Activated T-cell treated with anti-CD3 and anti-CD28 coated beads for 1 hour (primary cell): Measurements from ENCODE around the gene C16orf92.

ENCODE experiments used
- DNase-seq: peaks from one replicate; pipeline ENCODE4 v3.0.0-alpha.2; 2020; ENCODE audit warnings: low read depth

Gene C16orf92

DNA sequence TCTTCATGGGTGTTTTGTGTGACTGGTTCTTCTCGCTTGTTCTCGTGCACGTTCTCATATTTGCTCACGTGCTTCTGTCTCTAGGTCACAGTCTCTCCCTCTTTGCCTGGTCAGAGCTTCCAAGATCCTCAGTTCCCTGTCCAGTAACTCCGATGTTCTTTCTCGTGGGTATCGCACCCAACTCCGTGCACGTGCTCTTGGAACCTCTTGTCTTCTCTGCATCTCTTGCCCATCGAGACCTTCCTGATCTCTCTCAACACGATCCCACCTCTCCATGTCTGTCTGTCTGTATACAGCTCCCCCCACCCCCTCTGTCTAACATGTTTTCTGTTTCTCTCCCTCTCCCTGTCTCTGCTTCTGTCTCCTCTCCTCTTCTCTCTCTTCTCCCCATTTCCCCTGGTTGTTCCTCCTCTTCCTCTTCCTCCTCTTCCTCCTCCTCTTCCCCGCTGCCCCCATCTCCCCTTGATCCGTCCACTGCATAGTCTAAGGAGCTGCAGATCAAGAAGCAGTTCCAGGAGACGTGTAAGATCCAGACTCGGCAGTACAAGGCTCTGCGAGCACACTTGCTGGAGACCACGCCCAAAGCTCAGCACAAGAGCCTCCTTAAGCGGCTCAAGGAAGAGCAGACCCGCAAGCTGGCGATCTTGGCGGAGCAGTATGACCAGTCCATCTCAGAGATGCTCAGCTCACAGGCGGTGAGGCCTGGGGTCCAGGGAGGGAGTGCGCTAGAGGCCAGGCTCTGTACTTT is 33.7 kb upstream of the C16orf92 start:
- no peak for DNase-seq

DNA sequence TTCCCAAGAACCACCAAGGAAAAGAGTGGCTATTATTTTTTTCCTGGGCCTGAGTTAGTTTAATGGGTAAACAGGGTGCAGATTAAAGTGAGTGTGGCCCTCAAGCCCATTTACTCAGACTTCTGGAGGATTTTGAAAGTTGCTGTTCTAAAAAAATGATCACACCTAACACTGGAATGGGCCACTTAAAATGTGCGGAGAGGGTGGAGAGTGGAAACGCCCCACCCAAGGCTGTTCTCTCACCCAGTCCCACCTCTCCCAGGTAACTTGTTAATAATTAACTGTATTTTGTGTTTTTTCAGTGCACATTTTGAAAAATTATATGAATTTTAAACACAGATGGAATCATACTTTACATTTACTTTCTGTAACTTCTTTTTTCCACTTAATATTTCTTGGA is 33.0 kb upstream of the C16orf92 start:
- DNase-seq, result no peak

DNA sequence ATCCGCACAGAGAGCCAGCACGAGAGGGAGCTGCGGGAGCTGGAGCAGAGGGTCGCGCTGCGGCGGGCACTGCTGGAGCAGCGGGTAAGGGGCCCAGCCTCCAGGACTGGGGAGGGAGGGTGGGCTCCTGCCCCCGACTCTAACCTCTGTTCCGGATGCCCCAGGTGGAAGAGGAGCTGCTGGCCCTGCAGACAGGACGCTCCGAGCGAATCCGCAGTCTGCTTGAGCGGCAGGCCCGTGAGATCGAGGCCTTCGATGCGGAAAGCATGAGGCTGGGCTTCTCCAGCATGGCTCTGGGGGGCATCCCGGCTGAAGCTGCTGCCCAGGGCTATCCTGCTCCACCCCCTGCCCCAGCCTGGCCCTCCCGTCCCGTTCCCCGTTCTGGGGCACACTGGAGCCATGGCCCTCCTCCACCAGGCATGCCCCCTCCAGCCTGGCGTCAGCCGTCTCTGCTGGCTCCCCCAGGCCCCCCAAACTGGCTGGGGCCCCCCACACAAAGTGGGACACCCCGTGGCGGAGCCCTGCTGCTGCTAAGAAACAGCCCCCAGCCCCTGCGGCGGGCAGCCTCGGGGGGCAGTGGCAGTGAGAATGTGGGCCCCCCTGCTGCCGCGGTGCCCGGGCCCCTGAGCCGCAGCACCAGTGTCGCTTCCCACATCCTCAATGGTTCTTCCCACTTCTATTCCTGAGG is 32.0 kb upstream of the C16orf92 start:
- no peak for DNase-seq

DNA sequence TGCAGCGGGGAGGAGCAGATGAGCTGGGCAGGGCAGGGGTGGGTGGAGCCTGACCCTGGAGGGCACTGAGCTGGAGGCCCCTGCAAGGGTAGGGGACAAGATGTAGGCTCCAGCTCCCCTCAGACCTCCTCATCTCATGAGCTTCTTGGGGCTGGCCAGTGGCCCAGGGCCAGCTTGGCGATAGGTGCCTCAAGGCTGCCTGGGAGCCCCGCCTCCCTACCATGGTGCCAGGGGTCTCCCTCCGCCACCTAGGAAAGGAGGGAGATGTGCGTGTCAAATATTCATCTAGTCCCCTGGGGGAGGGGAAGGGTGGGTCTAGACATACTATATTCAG is 31.5 kb upstream of the C16orf92 start:
- DNase-seq, result no peak

DNA sequence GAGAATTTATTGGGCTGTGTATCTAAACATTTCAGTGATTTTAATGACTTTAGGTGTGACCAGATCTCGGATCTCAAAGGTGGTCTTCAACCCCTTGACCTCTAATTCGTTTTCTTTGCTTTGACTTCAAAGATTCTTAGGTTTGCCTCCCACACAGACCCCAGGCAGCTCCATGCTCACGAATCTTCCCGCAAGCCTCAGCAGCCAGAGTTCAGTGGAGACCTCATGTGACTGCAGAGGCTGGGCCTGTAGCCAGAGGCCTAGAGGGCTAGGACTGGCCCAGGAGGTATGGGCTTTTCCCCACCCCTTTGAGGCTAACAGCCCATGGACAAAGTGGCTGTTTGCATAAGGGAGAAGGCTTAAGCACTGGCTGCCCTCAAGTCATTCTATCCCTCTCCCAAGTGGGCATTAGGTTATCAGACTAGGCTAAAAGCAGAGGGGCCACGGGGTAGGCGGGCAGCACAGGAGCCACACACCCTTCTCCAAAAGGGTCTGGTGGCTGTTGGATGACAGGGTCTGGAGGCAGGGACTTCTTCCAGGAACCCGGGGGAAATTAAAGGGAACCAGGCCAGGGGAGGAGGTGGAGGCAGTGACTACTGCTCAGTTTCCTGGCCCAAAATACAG is 30.5 kb upstream of the C16orf92 start:
- DNase-seq, result no peak

DNA sequence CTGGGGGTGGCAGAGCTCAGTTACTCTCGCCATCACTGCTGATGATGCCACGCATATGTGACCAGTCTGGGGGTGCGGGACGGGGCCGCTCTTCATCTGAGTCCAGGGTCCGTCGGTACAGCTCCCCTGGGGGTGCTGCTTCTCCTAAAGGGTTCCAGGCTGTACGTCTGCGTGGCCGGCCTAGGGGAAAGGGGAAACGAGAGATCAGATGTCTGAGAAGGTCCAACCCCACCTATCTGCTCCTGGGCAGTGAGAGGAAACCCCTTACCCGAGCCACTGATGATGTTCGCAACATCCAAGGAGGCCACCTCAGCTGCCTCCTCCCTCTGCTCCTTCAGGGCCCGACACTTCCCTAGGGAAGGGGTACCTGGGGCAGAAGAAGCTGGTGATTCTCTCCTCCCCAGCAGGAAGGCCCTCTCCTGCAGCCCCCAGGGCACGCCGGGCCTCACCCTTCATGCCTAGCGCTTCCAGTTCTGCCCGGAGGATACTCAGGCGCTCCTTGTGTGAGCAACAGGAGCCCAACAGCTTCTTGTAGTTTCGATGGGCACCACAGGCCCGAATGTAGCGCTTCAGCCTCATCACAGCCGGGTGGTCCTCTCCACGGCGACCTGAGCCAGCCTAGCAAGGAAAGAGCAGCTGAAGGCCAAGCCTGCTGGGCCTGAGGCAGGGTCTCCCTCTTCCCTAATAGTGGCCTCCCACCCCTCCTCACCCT is 29.7 kb upstream of the C16orf92 start:
- no peak for DNase-seq

DNA sequence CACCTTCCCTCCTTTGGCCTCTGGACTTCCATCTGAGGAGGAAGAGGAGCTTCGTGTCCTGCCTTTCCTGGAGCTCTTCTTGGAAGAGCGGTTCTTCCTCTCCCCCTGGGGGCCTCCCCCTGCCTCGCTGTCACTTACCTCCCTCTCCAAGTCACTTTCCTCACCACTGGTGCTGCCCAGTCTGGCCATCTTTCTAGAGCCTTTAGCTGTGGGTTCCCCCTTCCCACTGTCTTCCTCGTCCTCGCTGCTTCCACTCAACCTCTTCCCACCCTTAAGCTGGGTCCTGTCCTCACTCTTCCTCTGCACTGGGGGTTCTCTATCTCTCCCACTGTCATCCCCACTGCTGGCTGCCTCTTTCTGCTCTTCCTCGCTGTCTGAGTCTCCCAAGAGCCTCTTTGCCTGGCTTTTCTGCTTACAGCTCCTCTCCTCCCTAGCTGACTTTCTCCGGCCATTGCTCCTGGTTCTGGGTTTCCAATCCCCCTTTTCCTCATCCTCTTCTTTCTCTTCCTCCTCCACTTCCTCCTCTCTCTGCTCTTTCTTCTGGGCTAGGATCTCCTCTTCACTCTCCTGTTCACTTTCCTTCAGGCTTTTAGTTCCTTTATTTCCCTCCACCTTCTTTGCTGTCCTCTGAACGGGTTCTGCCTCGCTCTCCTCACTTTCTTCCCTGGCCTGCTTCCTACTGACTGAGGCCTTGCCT is 28.9 kb upstream of the C16orf92 start:
- DNase-seq, result no peak

DNA sequence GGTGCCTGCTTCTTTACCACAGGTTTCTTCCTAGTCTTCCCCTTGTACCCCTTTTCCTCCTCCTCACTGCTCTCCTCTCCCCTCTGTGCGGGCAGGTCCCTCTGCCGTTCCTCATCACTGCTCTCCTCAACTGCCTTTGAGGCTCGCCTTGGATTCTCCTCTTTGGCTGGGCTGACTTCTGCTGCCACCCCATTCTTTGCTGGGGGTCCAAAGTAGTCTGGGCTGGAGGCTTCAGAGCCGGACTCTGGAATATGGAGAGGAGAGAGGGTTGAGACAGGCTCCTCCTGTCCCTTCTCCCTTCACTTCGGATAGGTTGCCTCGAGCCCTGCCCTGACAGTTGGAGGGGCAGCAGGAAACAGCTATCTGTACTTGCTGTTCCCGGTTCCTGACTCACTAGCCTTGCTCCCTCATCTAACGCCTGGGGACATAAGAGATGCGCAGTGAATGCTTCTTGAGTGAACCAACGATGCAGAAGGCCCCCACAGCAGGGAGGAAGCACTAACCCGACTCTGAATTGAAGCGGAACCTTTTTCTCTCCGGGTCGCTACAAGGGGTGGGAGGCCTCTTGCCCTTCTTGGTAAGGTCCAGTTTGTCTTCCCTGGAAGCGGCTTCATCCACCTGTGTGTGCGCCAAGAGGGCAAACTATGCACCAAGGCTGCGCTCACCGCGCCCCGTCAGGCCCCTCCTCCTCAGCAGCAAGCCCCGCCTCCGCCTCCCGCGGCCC is 28.2 kb upstream of the C16orf92 start:
- no peak for DNase-seq

DNA sequence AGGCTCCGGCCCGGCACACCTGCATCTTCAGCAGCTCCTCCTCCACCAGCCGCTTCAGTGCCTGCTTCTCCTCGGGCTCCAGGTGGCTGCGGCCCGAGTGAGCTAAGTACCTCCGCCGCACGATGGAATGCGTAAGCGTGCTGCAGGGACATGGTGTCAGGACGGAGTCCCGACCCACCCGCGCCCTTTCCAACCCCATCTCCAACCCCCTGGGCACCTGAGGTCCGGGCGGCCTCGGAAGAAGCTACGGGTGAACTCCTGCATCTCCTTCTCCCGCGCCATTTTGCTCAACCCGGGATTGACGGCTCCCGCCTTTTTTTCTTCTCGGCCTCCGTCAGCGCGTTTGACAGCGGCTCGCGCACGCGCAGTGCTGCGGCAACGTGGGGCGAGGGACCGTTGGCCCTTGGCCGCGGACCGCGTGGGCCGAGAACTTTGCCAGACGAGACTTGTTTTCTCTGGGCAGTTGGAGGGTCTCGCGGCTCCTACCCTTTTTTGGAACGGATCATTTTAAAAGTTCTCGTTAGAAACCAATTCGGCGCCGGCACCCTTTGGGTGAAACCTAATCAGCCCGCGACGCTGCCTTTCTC is 27.6 kb upstream of the C16orf92 start, which contains the start of gene HIRIP3:
HIRIP3 (minus strand) TSS at position 294 of the 587 bp plus-strand sequence; CDS start at position 282, 12 bp downstream.
- DNase-seq, result peak; percentile 81

DNA sequence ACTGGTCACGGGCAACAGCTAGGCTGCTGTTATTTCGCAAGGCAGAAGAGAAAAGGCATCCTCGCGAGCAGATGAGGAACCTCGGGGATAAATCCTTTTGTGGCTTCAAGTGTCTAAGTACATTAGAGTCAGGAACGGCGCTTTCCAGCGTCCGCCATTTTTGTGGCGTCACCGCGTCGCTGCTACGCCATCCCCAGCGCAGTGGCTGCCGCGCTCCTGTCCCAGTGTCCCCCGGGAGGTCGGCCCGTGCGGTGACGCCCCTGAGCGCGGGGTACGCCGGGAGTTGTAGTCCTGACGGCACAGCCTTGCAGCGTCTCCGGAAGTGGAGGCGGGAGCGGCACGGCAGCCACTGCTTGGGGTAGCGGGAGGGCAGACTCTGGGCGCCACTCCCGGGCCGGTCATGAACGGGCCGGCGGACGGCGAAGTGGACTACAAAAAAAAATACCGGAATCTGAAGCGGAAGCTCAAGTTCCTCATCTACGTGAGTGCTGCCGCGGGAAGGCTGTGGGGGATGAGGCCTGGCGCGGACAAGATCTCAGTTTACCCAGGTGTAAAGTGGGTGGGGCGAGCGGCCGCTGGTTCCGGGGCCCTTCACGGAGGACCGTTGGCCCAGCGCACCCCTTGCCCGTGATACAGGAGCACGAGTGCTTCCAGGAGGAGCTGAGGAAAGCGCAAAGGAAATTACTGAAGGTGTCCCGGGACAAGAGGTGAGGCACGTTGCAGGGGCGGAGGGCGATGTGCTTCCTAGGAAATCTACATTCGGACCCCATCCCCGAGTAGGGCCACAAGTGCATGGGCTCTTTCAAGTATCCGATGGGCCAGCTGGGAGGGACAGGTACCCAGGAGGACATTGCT is 26.9 kb upstream of the C16orf92 start, which contains the start of gene INO80E:
INO80E (plus strand) TSS at position 331 of the 855 bp plus-strand sequence; CDS start at position 401, 70 bp downstream.
- peak; percentile 99 for DNase-seq

DNA sequence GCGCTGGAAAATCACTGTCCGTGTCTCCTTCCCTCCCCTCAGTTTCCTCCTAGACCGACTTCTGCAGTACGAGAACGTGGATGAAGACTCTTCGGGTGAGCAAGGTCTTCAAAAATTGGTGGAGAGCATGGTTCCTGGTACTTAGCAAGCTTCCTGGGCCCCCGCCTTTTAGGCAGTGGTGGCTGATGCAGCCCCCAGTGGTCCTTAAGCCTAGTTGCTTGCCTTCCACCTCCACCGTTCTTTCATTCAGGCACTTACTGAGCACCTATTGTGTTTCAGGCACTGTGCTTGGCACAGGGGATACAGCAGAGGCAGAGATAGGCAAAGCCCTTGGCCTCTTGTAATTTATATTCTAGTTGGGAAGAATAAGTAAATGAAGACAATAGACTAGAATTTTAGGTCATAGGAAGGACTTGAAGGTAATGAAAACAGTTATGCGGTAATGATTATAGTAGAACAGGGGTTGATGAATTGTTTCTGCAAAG is 26.2 kb upstream of the C16orf92 start:
- DNase-seq, result no peak

DNA sequence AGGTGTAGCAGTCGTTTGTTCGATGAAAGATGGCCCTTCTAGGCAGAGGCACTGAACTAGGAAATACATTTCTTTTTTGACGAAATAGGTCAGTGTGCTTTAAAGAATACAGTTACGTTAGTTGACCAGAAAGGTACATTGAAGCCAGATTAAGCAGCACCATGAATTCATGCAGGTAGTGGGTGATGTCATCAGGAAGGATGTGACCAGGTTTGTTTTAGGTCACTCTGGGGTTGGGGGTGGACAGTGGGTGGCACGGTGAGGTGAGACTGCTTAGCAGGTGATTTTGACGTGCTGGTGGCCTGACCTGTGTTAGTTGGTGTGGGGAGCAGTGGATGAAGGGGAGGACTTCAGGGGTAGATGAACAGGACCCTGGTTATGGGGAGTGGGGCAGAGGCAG is 23.4 kb upstream of the C16orf92 start:
- no peak for DNase-seq

DNA sequence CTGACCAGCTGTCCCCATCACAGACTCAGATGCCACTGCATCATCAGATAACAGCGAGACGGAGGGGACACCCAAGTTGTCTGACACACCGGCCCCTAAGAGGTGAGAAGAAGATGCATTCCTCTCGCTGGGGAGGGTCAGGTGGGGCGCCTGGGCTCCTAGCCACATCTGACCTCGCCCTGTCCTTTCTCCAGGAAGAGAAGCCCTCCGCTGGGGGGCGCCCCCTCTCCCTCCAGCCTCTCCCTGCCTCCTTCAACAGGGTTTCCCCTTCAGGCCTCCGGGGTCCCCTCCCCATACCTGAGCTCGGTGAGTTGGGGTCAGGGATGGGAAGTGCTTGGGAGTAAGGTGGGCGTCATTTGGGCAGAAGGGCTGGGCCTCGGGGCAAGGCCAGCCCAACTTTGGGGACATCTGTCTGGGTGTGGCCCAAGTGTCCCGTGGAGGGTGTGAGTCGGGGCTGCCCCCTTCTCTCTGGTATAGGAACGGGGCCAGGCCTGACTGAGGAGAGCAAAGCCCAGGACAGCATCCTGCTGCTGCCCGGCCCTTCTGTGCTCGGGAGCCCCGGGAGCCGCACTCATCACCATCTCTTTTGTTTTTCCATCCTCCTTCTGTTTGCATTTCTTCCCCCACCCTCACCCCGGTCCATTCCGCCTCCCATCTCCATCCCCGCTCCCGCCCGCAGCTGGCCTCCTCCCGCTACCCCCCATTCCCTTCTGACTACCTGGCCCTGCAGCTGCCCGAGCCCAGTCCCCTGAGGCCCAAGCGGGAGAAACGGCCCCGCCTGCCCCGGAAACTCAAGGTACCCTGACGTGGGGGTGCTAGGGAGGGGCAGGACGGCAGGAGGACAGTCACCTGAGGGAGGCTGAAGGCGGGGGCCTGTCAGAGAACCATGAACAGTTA is 22.0 kb upstream of the C16orf92 start:
- no peak for DNase-seq

DNA sequence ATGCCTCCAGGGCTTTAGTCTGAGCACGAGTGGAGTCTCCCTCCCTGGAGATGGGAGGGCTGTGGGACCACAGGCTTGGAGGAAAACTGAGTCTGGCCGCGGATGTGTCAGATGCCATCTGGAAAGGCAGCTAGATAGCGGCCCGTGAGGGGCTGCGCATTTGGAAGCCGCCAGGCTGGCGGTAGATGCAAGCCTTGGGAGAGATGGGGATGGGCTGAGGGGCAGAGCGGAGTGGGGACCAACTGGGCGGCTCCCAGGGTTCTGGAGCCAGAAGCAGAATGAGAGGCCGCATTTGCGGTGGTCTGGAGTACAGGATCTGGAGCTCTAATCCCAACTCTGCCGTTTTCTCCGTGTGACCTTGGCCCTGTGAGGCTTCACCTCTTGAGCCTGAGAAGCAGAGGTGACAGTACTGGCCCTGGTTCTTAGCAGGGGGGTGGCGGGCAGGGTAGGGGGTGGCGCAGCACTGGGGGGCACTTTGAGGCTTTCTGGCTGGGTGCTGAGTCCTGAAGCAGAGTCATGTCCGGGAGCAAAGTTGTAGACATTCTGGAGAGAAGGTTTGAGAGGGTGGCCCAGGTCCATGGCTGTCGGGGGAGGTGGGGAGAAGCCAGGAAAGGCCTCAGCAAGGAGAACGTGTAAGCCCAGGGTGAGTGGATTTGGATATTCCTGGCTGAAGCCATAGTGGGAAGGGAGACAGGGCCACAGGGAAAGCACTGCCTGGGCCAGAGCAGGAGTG is 20.2 kb upstream of the C16orf92 start:
- no peak for DNase-seq

DNA sequence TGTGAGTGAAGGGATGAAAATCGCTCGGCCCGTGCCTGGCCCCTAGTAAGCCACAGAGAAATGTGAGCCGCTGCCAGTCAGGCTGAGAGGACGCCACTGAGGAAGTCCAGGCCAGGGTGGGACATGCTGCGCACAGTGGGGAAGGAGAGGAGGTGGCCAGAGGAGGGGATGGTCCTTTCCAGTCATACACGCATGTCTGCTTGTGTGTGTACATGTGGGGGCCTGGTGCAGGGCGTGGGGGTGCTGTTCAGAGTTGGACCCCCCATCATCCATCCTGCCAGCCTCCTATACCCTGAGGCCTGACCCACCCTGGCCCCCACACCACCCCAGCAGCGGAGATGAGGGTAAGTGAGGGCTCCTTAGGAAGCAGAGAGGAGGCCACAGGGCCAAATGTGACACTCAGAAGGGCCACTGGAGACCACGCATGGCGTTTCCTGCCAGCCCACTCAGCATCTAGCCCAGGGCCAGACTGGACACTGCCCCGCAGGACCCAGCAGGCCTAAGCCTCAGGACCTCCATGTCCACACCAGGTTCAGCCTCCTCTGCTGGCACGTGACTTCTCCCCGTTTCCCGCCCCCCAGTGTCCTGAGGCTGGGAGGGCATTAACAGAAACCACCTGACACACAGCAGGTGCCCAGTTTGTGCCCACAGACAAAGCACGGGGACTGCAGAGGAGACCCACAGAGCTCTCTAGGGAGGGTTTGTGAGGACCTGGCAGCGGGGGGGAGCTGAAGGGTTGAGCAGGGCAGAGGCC is 19.2 kb upstream of the C16orf92 start:
- no peak for DNase-seq

DNA sequence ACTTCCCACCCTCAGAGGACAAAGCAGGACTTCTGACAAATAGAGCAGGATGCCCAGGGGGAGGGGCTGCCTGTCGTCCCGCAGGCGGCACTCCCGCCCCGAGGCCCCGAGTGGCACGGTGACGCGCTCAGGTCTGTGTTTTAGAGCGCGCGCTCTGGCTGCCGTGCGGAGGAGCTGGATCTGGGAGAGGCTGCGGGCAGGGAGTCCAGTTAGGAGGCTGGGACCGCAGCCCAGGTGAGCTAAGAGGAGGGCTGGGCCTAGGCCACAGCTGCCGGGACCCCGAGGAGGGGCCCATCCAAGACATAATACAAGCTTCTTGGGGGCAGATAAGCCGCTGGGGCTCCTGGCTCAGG is 18.6 kb upstream of the C16orf92 start:
- DNase-seq, result no peak

DNA sequence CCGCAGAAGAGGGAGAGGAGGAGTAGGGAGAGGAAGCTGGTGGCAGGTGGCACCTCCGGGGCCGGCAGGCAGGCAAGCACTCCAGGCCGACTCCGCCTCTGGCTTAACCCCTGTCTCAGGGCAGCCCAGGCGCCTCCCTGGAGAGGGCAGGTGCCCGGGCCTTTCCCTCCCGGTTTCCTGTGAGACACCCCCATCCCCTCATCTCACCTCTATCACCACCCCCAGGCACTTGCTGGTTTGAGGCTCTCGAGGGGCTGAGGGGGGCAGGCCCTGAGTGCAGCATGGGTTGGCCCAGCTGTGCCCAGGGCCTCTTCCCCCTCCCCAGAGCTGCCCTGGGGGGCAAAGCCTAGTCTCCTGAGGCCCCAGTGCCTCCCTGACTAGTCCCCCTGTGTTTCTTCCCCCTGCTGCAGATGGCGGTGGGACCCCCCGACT is 18.2 kb upstream of the C16orf92 start:
- DNase-seq, result no peak
